ENCODE results near the gene SUPT5H.
A peak's percentile ranks its signal among the peaks of the same experiment; 100 is the strongest.

The SUPT5H gene

GRCh38 chr19:39409208-39410016, 36.0 kb upstream of the SUPT5H start:
- peak; percentile 68 to 75 for DNase-seq (ENCODE audit: low read depth in 2 of 2)

- no peak for DNase-seq (ENCODE audit: low read depth in 2 of 2)
Measured at GRCh38 chr19:39410017-39410830, 35.2 kb upstream of the SUPT5H start.

- no peak for DNase-seq (ENCODE audit: low read depth in 2 of 2)
Measured at GRCh38 chr19:39410831-39411080, 34.6 kb upstream of the SUPT5H start.

- DNase-seq (ENCODE audit: low read depth in 2 of 2) = no peak
Measured at GRCh38 chr19:39411081-39411831, 34.1 kb upstream of the SUPT5H start.

- DNase-seq (ENCODE audit: low read depth in 2 of 2) = peak; percentile 86 to 92
Measured at GRCh38 chr19:39411832-39412099, 33.6 kb upstream of the SUPT5H start.

- DNase-seq (ENCODE audit: low read depth in 2 of 2) = peak; percentile 95 to 99
Measured at GRCh38 chr19:39412100-39412866, 33.1 kb upstream of the SUPT5H start, which contains the start of gene PLEKHG2. TSS of gene PLEKHG2 (plus strand) at chr19:39412669. CDS start at chr19:39414087, 1,418 bp downstream.

GRCh38 chr19:39412867-39413271, 32.5 kb upstream of the SUPT5H start:
- no peak for DNase-seq (ENCODE audit: low read depth in 2 of 2)

GRCh38 chr19:39413272-39413910, 32.0 kb upstream of the SUPT5H start:
- DNase-seq (ENCODE audit: low read depth in 2 of 2) = no peak

GRCh38 chr19:39413911-39414608, 31.3 kb upstream of the SUPT5H start:
- no peak for DNase-seq (ENCODE audit: low read depth in 2 of 2)

- no peak for DNase-seq (ENCODE audit: low read depth in 2 of 2)
Measured at GRCh38 chr19:39415111-39416046, 30.0 kb upstream of the SUPT5H start.

GRCh38 chr19:39416152-39417120, 28.9 kb upstream of the SUPT5H start:
- DNase-seq (ENCODE audit: low read depth in 2 of 2) = no peak

- no peak for DNase-seq (ENCODE audit: low read depth in 2 of 2)
Measured at GRCh38 chr19:39417463-39418181, 27.8 kb upstream of the SUPT5H start.

- no peak for DNase-seq (ENCODE audit: low read depth in 2 of 2)
Measured at GRCh38 chr19:39419003-39419402, 26.4 kb upstream of the SUPT5H start.

GRCh38 chr19:39420769-39421168, 24.6 kb upstream of the SUPT5H start:
- DNase-seq (ENCODE audit: low read depth in 2 of 2) = no peak

- DNase-seq (ENCODE audit: low read depth in 2 of 2) = no peak
Measured at GRCh38 chr19:39422020-39422419, 23.4 kb upstream of the SUPT5H start.

GRCh38 chr19:39423258-39424086, 21.9 kb upstream of the SUPT5H start:
- DNase-seq (ENCODE audit: low read depth in 2 of 2) = no peak

- DNase-seq (ENCODE audit: low read depth in 2 of 2) = no peak
Measured at GRCh38 chr19:39424934-39425333, 20.4 kb upstream of the SUPT5H start.
